HCT116 (cell line): ENCODE measurements around the gene GMPPA. TPM values are rescaled to one million over a fixed set of nuclear protein-coding genes. Genes with fewer than 3 reads are reported as not detected.

Experiments used
- ATAC-seq: fragments of 200-7000 bp; cut with Tn5 transposase; 2 replicates; pipeline ENCODE4 v1.9.1; 2020; ENCODE audit warnings: mild to moderate bottlenecking, moderate library complexity
- BruUV-seq: library from RNA; stranded (reverse); fragments of 400-500 nt; replicated peaks from 2 replicates; lab custom pipeline; 2021; lab: Mats Ljungman, UMichigan
- CTCF ChIA-PET: fragments of 300-600 bp; sonication (Branson Sonifier 250); formaldehyde crosslinking; loops from one replicate; lab custom pipeline; 2021; ENCODE audit warnings: antibody characterized with exemption; lab: Charles Lee
- POLR2A ChIA-PET: fragments of 300-600, 350-600 bp; sonication (Branson Sonifier 250); formaldehyde crosslinking; loops from one replicate; lab custom pipeline; 2021; ENCODE audit warnings: antibody characterized with exemption; lab: Charles Lee
- RAD21 ChIA-PET, 2 experiments: fragments of 300-600 bp; sonication (Branson Sonifier 250); formaldehyde crosslinking; loops; one replicate each; lab custom pipeline; 2023; ENCODE audit warnings: low total read pairs in 2 of 2; ENCODE audit not compliant: uncharacterized antibody in 2 of 2, unreplicated experiment in 2 of 2, low non-redundant PET in 1 of 2; lab: Charles Lee
- DNase-seq: peaks from one replicate; pipeline ENCODE4 v3.0.0-alpha.2; 2010; ENCODE audit warnings: low read depth, low spot score
- H2AFZ ChIP-seq: fragments of 200-600 bp; shearing (Covaris generic), sonication (generic); 2 replicates; pipeline ENCODE4 v1.6.1; 2017; ENCODE audit warnings: low read depth, mixed run types, mixed read lengths, antibody characterized with exemption, low read length; ENCODE audit not compliant: poor library complexity, severe bottlenecking
- H3K27ac ChIP-seq: 2 replicates; pipeline ENCODE4 v1.5.1; 2012; ENCODE audit warnings: low read depth, low read length
- H3K27me3 ChIP-seq: fragments of 200-600 bp; sonication (generic); 2 replicates; pipeline ENCODE4 v1.6.1; 2016; ENCODE audit warnings: mixed run types, low read length, mixed read lengths; ENCODE audit not compliant: insufficient read depth
- H3K36me3 ChIP-seq, 2 experiments: fragments of 200-500 bp in 1 of 2; fragments of 200-600 bp in 1 of 2; sonication (Bioruptor generic) in 1 of 2; sonication (generic) in 1 of 2; 2 replicates each; pipeline versions ENCODE4 v1.5.1 to v1.6.1; 2014 to 2016; ENCODE audit warnings: low read length in 2 of 2, inconsistent platforms in 1 of 2, mixed read lengths in 1 of 2, mixed run types in 1 of 2; ENCODE audit not compliant: insufficient read depth in 2 of 2, control insufficient read depth in 1 of 2
- H3K4me1 ChIP-seq, 2 experiments: fragments of 200-600 bp in 1 of 2; sonication (generic) in 1 of 2; 2 replicates each; pipeline versions ENCODE4 v1.5.1 to v1.6.1; 2012 to 2017; ENCODE audit warnings: low read length in 2 of 2, inconsistent platforms in 1 of 2, mild to moderate bottlenecking in 1 of 2, mixed read lengths in 1 of 2, mixed run types in 1 of 2, moderate library complexity in 1 of 2; ENCODE audit not compliant: insufficient read depth in 2 of 2, control insufficient read depth in 1 of 2
- H3K4me2 ChIP-seq: fragments of 200-600 bp; sonication (generic); 2 replicates; pipeline ENCODE4 v1.6.1; 2017; ENCODE audit warnings: mixed run types, low read length, mixed read lengths
- H3K4me3 ChIP-seq, 2 experiments: fragments of 200-600 bp in 1 of 2; sonication (generic) in 1 of 2; replicated peaks in 1 of 2; 2 replicates each; pipeline ENCODE4 v1.5.1; 2011 to 2016; ENCODE audit warnings: low read length in 2 of 2, control low read depth in 1 of 2, low read depth in 1 of 2, mild to moderate bottlenecking in 1 of 2, mixed read lengths in 1 of 2, mixed run types in 1 of 2
- H3K79me2 ChIP-seq: fragments of 200-600 bp; sonication (generic); 2 replicates; pipeline ENCODE4 v1.6.1; 2017; ENCODE audit warnings: mild to moderate bottlenecking, mixed run types, low read length, moderate library complexity, mixed read lengths; ENCODE audit not compliant: insufficient read depth
- H3K9ac ChIP-seq: fragments of 200-600 bp; sonication (generic); 2 replicates; pipeline ENCODE4 v1.6.1; 2016; ENCODE audit warnings: low read length, mixed read lengths
- H3K9me2 ChIP-seq: fragments of 200-600 bp; sonication (generic), shearing (Covaris generic); 2 replicates; pipeline ENCODE4 v1.6.1; 2017; ENCODE audit warnings: mixed run types, mild to moderate bottlenecking, moderate library complexity; ENCODE audit not compliant: insufficient read depth
- H3K9me3 ChIP-seq, 2 experiments: fragments of 200-500 bp in 1 of 2; fragments of 200-600 bp in 1 of 2; sonication (Bioruptor generic) in 1 of 2; sonication (generic) in 1 of 2; 2 replicates each; pipeline ENCODE4 v1.6.1; 2014 to 2017; ENCODE audit warnings: low read length in 2 of 2, mixed read lengths in 2 of 2, inconsistent platforms in 1 of 2, low read depth in 1 of 2, mild to moderate bottlenecking in 1 of 2, mixed run types in 1 of 2, moderate library complexity in 1 of 2; ENCODE audit not compliant: control insufficient read depth in 1 of 2, insufficient read depth in 1 of 2
- H4K20me1 ChIP-seq: fragments of 200-600 bp; sonication (generic), shearing (Covaris generic); 2 replicates; pipeline ENCODE4 v1.6.1; 2017; ENCODE audit warnings: mixed run types, mild to moderate bottlenecking, moderate library complexity; ENCODE audit not compliant: insufficient read depth
- CBX3 ChIP-seq: IDR thresholded peaks from 2 replicates; pipeline ENCODE4 v1.6.1; 2012; ENCODE audit warnings: low read depth
- ELF1 ChIP-seq: IDR thresholded peaks from 2 replicates; pipeline ENCODE4 v1.6.1; 2012; ENCODE audit warnings: low read depth, borderline replicate concordance
- EZH2 ChIP-seq: fragments of 200-600 bp; sonication (generic); IDR thresholded peaks from 2 replicates; pipeline ENCODE4 v1.6.1; 2017; ENCODE audit warnings: antibody characterized with exemption, mixed run types
- EZH2phosphoT487 ChIP-seq: fragments of 200-600 bp; IDR thresholded peaks from 2 replicates; pipeline ENCODE4 v1.6.1; 2018; ENCODE audit warnings: antibody characterized with exemption, borderline replicate concordance
- FOSL1 ChIP-seq: IDR thresholded peaks from 2 replicates; pipeline ENCODE4 v1.6.1; 2012; ENCODE audit warnings: low read depth
- POLR2A ChIP-seq: IDR thresholded peaks from 2 replicates; pipeline ENCODE4 v1.7.0; 2011; ENCODE audit warnings: borderline replicate concordance; ENCODE audit not compliant: insufficient read depth, insufficient read length; ENCODE audit errors: extremely low read depth
- POLR2AphosphoS5 ChIP-seq: IDR thresholded peaks from 2 replicates; pipeline ENCODE4 v1.6.1; 2011; ENCODE audit warnings: mild to moderate bottlenecking, low read depth, low read length, moderate library complexity
- REST ChIP-seq: IDR thresholded peaks from 2 replicates; pipeline ENCODE4 v1.6.1; 2012; ENCODE audit warnings: low read depth
- SP1 ChIP-seq: IDR thresholded peaks from 2 replicates; pipeline ENCODE4 v1.6.1; 2012; ENCODE audit warnings: low read depth
- YY1 ChIP-seq: IDR thresholded peaks from 2 replicates; pipeline ENCODE4 v1.6.1; 2011; ENCODE audit warnings: low read length, low read depth, moderate library complexity, mild to moderate bottlenecking; ENCODE audit not compliant: insufficient replicate concordance; ENCODE audit errors: extremely low read depth
- ZBTB33 ChIP-seq: IDR thresholded peaks from 2 replicates; pipeline ENCODE4 v1.6.1; 2011; ENCODE audit warnings: mild to moderate bottlenecking, low read length, moderate library complexity; ENCODE audit not compliant: insufficient replicate concordance; ENCODE audit errors: extremely low read depth
- intact Hi-C: fragments of 100-400 bp; cut with micrococcal nuclease; formaldehyde crosslinking; loops from 2 replicates; pipeline ENCODE4 v1.10.0; 2022
- total RNA-seq: library from RNA; stranded (reverse); gene quantifications from one replicate; pipeline ENCODE4 v1.2.1, GENCODE V29; 2021; ENCODE audit not compliant: unreplicated experiment

GMPPA gene
- total RNA-seq, 1 experiment from 2014 or later = 71.8 TPM

GRCh38 chr2:219510512-219511135 is 11.9 kb downstream of the GMPPA start:
- Histone ChIP-seq H3K9me3 (no peaks in the 10 kb centered on the region), H3K9ac (no peak overlapping the region), H3K27me3 (no peaks in the 10 kb centered on the region), H3K4me2 (peak overlapping the region; percentile 37; the same call in 1 of the 2 replicates), H3K4me1 (peaks cover 0 to 19% of the 10 kb centered on the region in 2 experiments; a peak in 2 of 4 replicates), H3K36me3 (no peaks in the 10 kb centered on the region; a peak in 1 of 4 replicates)
- RAD21 ChIA-PET = interaction anchor here (1.5 to 1.6 kb wide), 2 partner anchors 19 kb away, joined by 10 read pairs; no protein-coding TSS in a partner anchor
- no peak for TF ChIP-seq EZH2
- TF ChIP-seq, all 23 proteins: peak for 0
- H3K79me2 ChIP-seq = no peaks in the 10 kb centered on the region
- H3K27ac ChIP-seq = no peak overlapping the region
- no peak overlapping the region for H3K4me3 ChIP-seq
- POLR2A ChIA-PET = interaction anchor here (0.7 to 1.4 kb wide), 2 partner anchors 11 to 12 kb away, joined by 3 to 5 read pairs; partner anchors contain the start of gene GMPPA
- DNase-seq = no peak
- H2AFZ ChIP-seq = no peak overlapping the region
- no peaks in the 10 kb centered on the region for H4K20me1 ChIP-seq
- ATAC-seq = no peak
- no peaks in the 10 kb centered on the region for H3K9me2 ChIP-seq
- CTCF ChIA-PET = interaction anchor here (0.7 to 4.4 kb wide), 6 partner anchors 9 to 222 kb away, joined by 3 to 56 read pairs (median 7); partner anchors contain the start of gene GMPPA
- intact Hi-C loops = no loop called here
- no TSS peak for BruUV-seq

- no peaks in the 10 kb centered on the region for H3K27me3 ChIP-seq
- intact Hi-C loops = no loop called here
- ATAC-seq (no peak), DNase-seq (no peak)
- H3K79me2 ChIP-seq = no peaks in the 10 kb centered on the region
- POLR2A ChIA-PET = interaction anchor here (0.7 kb wide), 1 partner anchor 13 kb away, joined by 3 read pairs; the partner anchor contains the start of gene GMPPA
- H3K9ac ChIP-seq = no peak overlapping the region
- no peaks in the 10 kb centered on the region for H3K9me2 ChIP-seq
- H4K20me1 ChIP-seq = no peaks in the 10 kb centered on the region
- BruUV-seq = no TSS peak
- no peak overlapping the region for H3K4me2 ChIP-seq
- H2AFZ ChIP-seq = no peak overlapping the region
- no peak overlapping the region for H3K4me3 ChIP-seq
- H3K4me1 ChIP-seq = peaks cover 0 to 19% of the 10 kb centered on the region in 2 experiments; a peak in 2 of 4 replicates
- RAD21 ChIA-PET = no interaction called here
- CTCF ChIA-PET = interaction anchor here (1.2 to 1.8 kb wide), 3 partner anchors 13 to 18 kb away, joined by 5 to 7 read pairs (median 5); partner anchors contain the start of gene GMPPA
- H3K27ac ChIP-seq = no peak overlapping the region
- H3K9me3 ChIP-seq = no peaks in the 10 kb centered on the region
- no peaks in the 10 kb centered on the region for H3K36me3 ChIP-seq
- TF ChIP-seq ZBTB33 (no peak), SP1 (no peak), POLR2AphosphoS5 (no peak), EZH2phosphoT487 (no peak), ELF1 (no peak), REST (no peak), POLR2A (no peak), CBX3 (no peak), YY1 (no peak), FOSL1 (no peak), EZH2 (no peak)
Observed at GRCh38 chr2:219511547-219512325, 13.0 kb downstream of the GMPPA start.
